Psoas muscle (tissue), 8 donors: ENCODE results near the gene KANTR. TPM values are rescaled to one million over a fixed set of nuclear protein-coding genes. Genes with fewer than 3 reads are reported as not detected.

ENCODE experiments used
- ATAC-seq, 4 donors: fragments of 200-7000 bp; cut with Tn5 transposase; one replicate each; pipeline ENCODE4 v1.9.1; 2020; ENCODE audit warnings: moderate library complexity in 3 of 4, mild to moderate bottlenecking in 2 of 4
- DNase-seq, 2 donors: peaks; one replicate each; pipeline ENCODE4 v3.0.0-alpha.2; 2020
- H3K27ac ChIP-seq: fragments of 200-600 bp; one replicate; pipeline ENCODE4 v1.8.0; 2022
- H3K27me3 ChIP-seq, 3 donors: fragments of 200-600 bp in 1 of 3; one replicate each; pipeline versions ENCODE4 v1.6.1 to v1.8.0; 2013 to 2022; ENCODE audit warnings: low read length in 2 of 3, mild to moderate bottlenecking in 2 of 3, moderate library complexity in 1 of 3; ENCODE audit not compliant: insufficient read depth in 3 of 3
- H3K36me3 ChIP-seq, 2 donors: fragments of 200-600 bp in 1 of 2; one replicate each; pipeline versions ENCODE4 v1.6.1 to v1.8.0; 2013 to 2022; ENCODE audit warnings: low read depth in 1 of 2, mild to moderate bottlenecking in 1 of 2, moderate library complexity in 1 of 2; ENCODE audit not compliant: insufficient read depth in 1 of 2
- H3K4me1 ChIP-seq: fragments of 200-600 bp; one replicate; pipeline ENCODE4 v1.8.0; 2022
- H3K4me3 ChIP-seq: fragments of 200-600 bp; one replicate; pipeline ENCODE4 v1.8.0; 2022; ENCODE audit warnings: mild to moderate bottlenecking
- H3K9me3 ChIP-seq: fragments of 200-600 bp; one replicate; pipeline ENCODE4 v1.8.0; 2022
- CTCF ChIP-seq: fragments of 200-600 bp; IDR thresholded peaks from one replicate; pipeline ENCODE4 v1.8.0; 2022; ENCODE audit warnings: antibody characterized with exemption
- WGBS, 3 donors: extraction: QIAGEN DNeasy Blood & Tissue Kit; methylation state at CpG; one replicate each; pipeline versions ENCODE4 v1.1.6 to v1.1.7; 2013; 5-methylcytosine and 5-hydroxymethylcytosine counted together
- intact Hi-C, 2 donors: fragments of 100-400 bp; cut with DNase I; formaldehyde crosslinking; loops; one replicate each; pipeline versions ENCODE4 v1.11.0 to v1.14.2; 2022
- polyA plus RNA-seq, 3 donors: library from polyadenylated mRNA; stranded (reverse); fragments of 200-250 nt; gene quantifications; one replicate each; pipeline ENCODE4 v1.2.3, GENCODE V29; 2013
- total RNA-seq, 4 donors: library from RNA; stranded (reverse); fragmentation: NEBNext Ultra II Directional in 2 of 4; extraction: Animal tissue kit (Norgen Biotek cat#: 25700) in 2 of 4; gene quantifications; one replicate each; pipeline versions ENCODE4 v1.2.1 to v1.2.4, GENCODE V29; 2021 to 2023
- donor health status: healthy with polysubstance abuse.
- donor health status: DM: no; HTN: no; CAD: no; lungs with moderate emphysema.
- donor health status: Bipolar disorder and iron deficiency.
- donor health status: healthy.
- donor health status: DM: yes; HTN: yes; CAD: no.
- donor health status: DM: no; HTN: no; CAD: no.
- donor health status: DM: no; HTN: no; CAD: no.
- donor health status: DM: yes; HTN: yes; CAD: no.

The KANTR gene
- total and polyA plus RNA-seq, 7 donors = 0.89 to 8.2 (median 3.7) TPM

- H3K4me3 ChIP-seq = peak overlapping the region; percentile 4
- no peaks in the 10 kb centered on the region for H3K4me1 ChIP-seq
- no peak for ATAC-seq
- peaks cover 0 to 31% (median 0%) of the 10 kb centered on the region in 3 donors for H3K27me3 ChIP-seq
- peaks cover 0 to 13% of the 10 kb centered on the region in 2 donors for H3K36me3 ChIP-seq
- no peaks in the 10 kb centered on the region for H3K9me3 ChIP-seq
- DNase-seq = no peak
- WGBS, 3 donors = 21 to 42% (median 27%) methylated on average over 12 to 17 of the region's 17 CpGs
- intact Hi-C loops = loop anchor here (5.0 to 10.0 kb wide), 2 partner anchors 144 to 201 kb away; partner anchors contain the start of genes IQSEC2 (in 1 of the 2) and KDM5C (in 1 of the 2)
- H3K27ac ChIP-seq = peak overlapping the region; percentile 28
- no peak for TF ChIP-seq CTCF
These were observed 13.0 kb upstream of the KANTR start for GRCh38 chrX:53080628-53081580.

- TF ChIP-seq CTCF = no peak
- Histone ChIP-seq H3K4me1 (no peaks in the 10 kb centered on the region), H3K27me3 (peaks cover 0 to 31% (median 0%) of the 10 kb centered on the region in 3 donors), H3K4me3 (peak within 1 kb of the TSS; percentile 73), H3K9me3 (no peaks in the 10 kb centered on the region), H3K27ac (peak within 1 kb of the TSS; percentile 81), H3K36me3 (peaks cover 0 to 18% of the 10 kb centered on the region in 2 donors)
- DNase-seq (peak; percentile 94 to 97), ATAC-seq (peak; percentile 94 to 98 (median 96))
- intact Hi-C loops = loop anchor here (5.0 to 10.0 kb wide), 2 partner anchors 143 to 200 kb away; partner anchors contain the start of genes IQSEC2 (in 1 of the 2) and KDM5C (in 1 of the 2)
- 0 to 41% (median 0%) methylated on average over 17 to 85 of the region's 86 CpGs for WGBS, 3 donors
These were observed 11.8 kb upstream of the KANTR start, which contains the start of gene TSPYL2 for GRCh38 chrX:53081925-53082772. TSS of gene TSPYL2 (plus strand) at chrX:53082367. CDS start at chrX:53082499, 132 bp downstream.

GRCh38 chrX:53082773-53083616, 10.9 kb upstream of the KANTR start:
- WGBS, 3 donors = 9 to 40% (median 10%) methylated on average over 29 to 31 of the region's 31 CpGs
- ATAC-seq (no peak), DNase-seq (no peak)
- Histone ChIP-seq H3K4me1 (no peaks in the 10 kb centered on the region), H3K9me3 (no peaks in the 10 kb centered on the region), H3K27me3 (peaks cover 0 to 31% (median 0%) of the 10 kb centered on the region in 3 donors), H3K4me3 (peak overlapping the region; percentile 73), H3K36me3 (peaks cover 0 to 18% of the 10 kb centered on the region in 2 donors), H3K27ac (peak overlapping the region; percentile 81)
- no peak for TF ChIP-seq CTCF
- intact Hi-C loops = loop anchor here (5.0 to 10.0 kb wide), 2 partner anchors 142 to 199 kb away; partner anchors contain the start of genes IQSEC2 (in 1 of the 2) and KDM5C (in 1 of the 2)
